Stomach (tissue), 4 donors: ENCODE measurements around the gene TMCO4.

Experiments used
- CTCF ChIP-seq, 7 experiments: fragments of 450-650 bp in 4 of 7; fragments of 200-600 bp in 3 of 7; sonication (generic) in 3 of 7; IDR thresholded peaks; one replicate each; pipeline ENCODE4 v1.5.1; 2016 to 2019; ENCODE audit warnings: antibody characterized with exemption in 7 of 7, control low read depth in 2 of 7, mild to moderate bottlenecking in 1 of 7
- EP300 ChIP-seq: sonication (generic); formaldehyde crosslinking; IDR thresholded peaks from one replicate; pipeline ENCODE4 v1.6.1; 2017; ENCODE audit warnings: antibody characterized with exemption
- POLR2A ChIP-seq, 4 donors: fragments of 450-650 bp; IDR thresholded peaks; one replicate each; pipeline ENCODE4 v1.6.1; 2016; ENCODE audit warnings: antibody characterized with exemption in 4 of 4, control low read depth in 2 of 4, mild to moderate bottlenecking in 1 of 4, moderate library complexity in 1 of 4
- POLR2AphosphoS5 ChIP-seq, 3 donors: sonication (generic); formaldehyde crosslinking; IDR thresholded peaks; one replicate each; pipeline ENCODE4 v1.6.1; 2016; ENCODE audit warnings: antibody characterized with exemption in 3 of 3

- TF ChIP-seq CTCF (IDR thresholded peaks at IDR 0.05) (no peak), POLR2A (IDR thresholded peaks at IDR 0.05) (no peak), POLR2AphosphoS5 (IDR thresholded peaks at IDR 0.05) (peak in 1 of 3 donors; percentile 6), EP300 (no peak)
Observed at GRCh38 chr1:19646377-19647319, 153.1 kb downstream of the TMCO4 start.
